Kidney glomerular epithelial cell (primary cell): ENCODE data around the gene MAST2.
"Not testable (repeated sequence)": the region's sequence is repeated elsewhere in the genome, so short reads cannot be mapped to it uniquely, and the experiment has no call there.

Source experiments
- DNase-seq: peaks from one replicate; lab custom pipeline; 2025; lab: John Stamatoyannopoulos, UW

Gene MAST2

GRCh38 chr1:45938029-45938428 is 134.6 kb downstream of the MAST2 start:
- DNase-seq, result no peak

- DNase-seq, result no peak
Measured at GRCh38 chr1:45942411-45942810, 139.0 kb downstream of the MAST2 start.

- no peak for DNase-seq
Measured at GRCh38 chr1:45943185-45943584, 139.8 kb downstream of the MAST2 start.

GRCh38 chr1:45945426-45945825 is 142.0 kb downstream of the MAST2 start:
- DNase-seq, result no peak

GRCh38 chr1:45949462-45949861 is 146.1 kb downstream of the MAST2 start:
- DNase-seq, result not testable (repeated sequence)

- no peak for DNase-seq
Measured at GRCh38 chr1:45952072-45952471, 148.7 kb downstream of the MAST2 start.

- peak; percentile 67 for DNase-seq
Measured at GRCh38 chr1:45953934-45954847, 150.8 kb downstream of the MAST2 start.

- DNase-seq, result no peak
Measured at GRCh38 chr1:45957684-45958083, 154.3 kb downstream of the MAST2 start.

GRCh38 chr1:45958317-45958716 is 154.9 kb downstream of the MAST2 start:
- no peak for DNase-seq

- DNase-seq, result no peak
Measured at GRCh38 chr1:45960930-45961715, 157.7 kb downstream of the MAST2 start.

- DNase-seq, result not testable (repeated sequence)
Measured at GRCh38 chr1:45961936-45962335, 158.5 kb downstream of the MAST2 start.

- DNase-seq, result no peak
Measured at GRCh38 chr1:45968941-45969666, 165.7 kb downstream of the MAST2 start.

GRCh38 chr1:45969866-45970265 is 166.5 kb downstream of the MAST2 start:
- DNase-seq, result no peak

GRCh38 chr1:45971335-45971734 is 167.9 kb downstream of the MAST2 start:
- no peak for DNase-seq

GRCh38 chr1:45971922-45972531 is 168.6 kb downstream of the MAST2 start:
- no peak for DNase-seq

- no peak for DNase-seq
Measured at GRCh38 chr1:45972621-45973020, 169.2 kb downstream of the MAST2 start.

- no peak for DNase-seq
Measured at GRCh38 chr1:45973121-45973520, 169.7 kb downstream of the MAST2 start.

- peak; percentile 75 for DNase-seq
Measured at GRCh38 chr1:45974541-45975269, 171.3 kb downstream of the MAST2 start.

- no peak for DNase-seq
Measured at GRCh38 chr1:45976623-45977022, 173.2 kb downstream of the MAST2 start.

- no peak for DNase-seq
Measured at GRCh38 chr1:45979074-45979777, 175.8 kb downstream of the MAST2 start.

- DNase-seq, result no peak
Measured at GRCh38 chr1:45979778-45980176, 176.4 kb downstream of the MAST2 start.
